Ascending aorta (tissue), 2 donors: ENCODE results near the gene VASH2. TPM values are rescaled to one million over a fixed set of nuclear protein-coding genes. Genes with fewer than 3 reads are reported as not detected.

Experiments
- DNase-seq, 2 donors: peaks; one replicate each; pipeline ENCODE4 v3.0.0-alpha.2; 2019; ENCODE audit warnings: low spot score in 2 of 2
- H3K27ac ChIP-seq, 2 donors: fragments of 200-600 bp; sonication (generic); one replicate each; pipeline ENCODE4 v1.5.1; 2016 to 2017; ENCODE audit warnings: mild to moderate bottlenecking in 1 of 2
- H3K27me3 ChIP-seq: fragments of 200-600 bp; sonication (generic); one replicate; pipeline ENCODE4 v1.5.1; 2017
- H3K36me3 ChIP-seq, 2 donors: fragments of 200-600 bp; sonication (generic); one replicate each; pipeline ENCODE4 v1.5.1; 2016
- H3K4me1 ChIP-seq, 2 donors: fragments of 200-600 bp; sonication (generic); one replicate each; pipeline ENCODE4 v1.5.1; 2016 to 2017; ENCODE audit warnings: mild to moderate bottlenecking in 1 of 2
- H3K4me3 ChIP-seq, 2 donors: fragments of 200-600 bp; sonication (generic); one replicate each; pipeline ENCODE4 v1.5.1; 2016 to 2017; ENCODE audit warnings: mild to moderate bottlenecking in 1 of 2
- H3K9me3 ChIP-seq, 2 donors: fragments of 200-600 bp; sonication (generic); one replicate each; pipeline ENCODE4 v1.5.1; 2016
- CTCF ChIP-seq, 3 experiments: fragments of 200-600 bp in 2 of 3; fragments of 450-650 bp in 1 of 3; sonication (generic) in 2 of 3; IDR thresholded peaks; one replicate each; pipeline ENCODE4 v1.5.1; 2016 to 2019; ENCODE audit warnings: antibody characterized with exemption in 3 of 3, mild to moderate bottlenecking in 1 of 3, moderate library complexity in 1 of 3
- intact Hi-C: fragments of 100-400 bp; cut with DNase I; formaldehyde crosslinking; loops from one replicate; pipeline ENCODE4 v1.15.1; 2023
- total RNA-seq: library from RNA; depleted of rRNA; stranded (reverse); fragments of >200 nt; gene quantifications from one replicate; pipeline ENCODE4 v1.1.0, GENCODE V29; 2016

Gene VASH2
- total RNA-seq, 1 donor from 2014 or later = 0.11 TPM

DNA sequence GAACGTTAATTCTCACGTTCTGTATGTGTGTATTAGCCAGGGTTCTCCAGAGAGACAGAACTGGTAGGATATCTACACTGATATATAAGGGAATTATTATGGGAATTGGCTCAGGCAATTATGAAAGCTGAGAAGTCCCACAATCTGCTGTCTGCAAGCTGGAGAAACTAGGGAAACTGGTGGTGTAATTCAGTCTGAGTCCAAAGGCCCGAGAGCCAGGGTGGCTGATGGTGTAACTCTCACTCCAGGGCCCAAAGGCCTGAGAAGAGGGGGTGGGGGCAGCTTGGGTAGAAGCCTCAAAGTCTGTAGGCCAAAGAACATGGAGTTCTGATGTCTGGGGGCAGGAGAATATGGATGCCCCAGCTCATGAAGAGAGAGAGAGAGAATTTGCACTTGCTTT is 13.3 kb upstream of the VASH2 start:
- Histone ChIP-seq H3K4me3 (no peak overlapping the region), H3K4me1 (no peaks in the 10 kb centered on the region), H3K27me3 (no peaks in the 10 kb centered on the region), H3K36me3 (no peaks in the 10 kb centered on the region), H3K9me3 (no peaks in the 10 kb centered on the region), H3K27ac (no peak overlapping the region)
- TF ChIP-seq CTCF (IDR thresholded peaks at IDR 0.05) = no peak
- no peak for DNase-seq
- intact Hi-C loops = no loop called here

- Histone ChIP-seq H3K9me3 (no peaks in the 10 kb centered on the region), H3K36me3 (no peaks in the 10 kb centered on the region), H3K27me3 (no peaks in the 10 kb centered on the region), H3K4me1 (no peaks in the 10 kb centered on the region), H3K27ac (no peak overlapping the region), H3K4me3 (no peak overlapping the region)
- intact Hi-C loops = no loop called here
- no peak for TF ChIP-seq CTCF (IDR thresholded peaks at IDR 0.05)
- DNase-seq = peak in 1 of 2 donors; percentile 50
Observed at GRCh38 chr1:212938846-212939245, 11.5 kb upstream of the VASH2 start.

- Histone ChIP-seq H3K27me3 (no peaks in the 10 kb centered on the region), H3K27ac (no peak overlapping the region), H3K4me3 (no peak overlapping the region), H3K9me3 (no peaks in the 10 kb centered on the region), H3K36me3 (no peaks in the 10 kb centered on the region), H3K4me1 (no peaks in the 10 kb centered on the region)
- DNase-seq = no peak
- intact Hi-C loops = no loop called here
- no peak for TF ChIP-seq CTCF (IDR thresholded peaks at IDR 0.05)
Observed at GRCh38 chr1:212941452-212941851, 8.9 kb upstream of the VASH2 start.

DNA sequence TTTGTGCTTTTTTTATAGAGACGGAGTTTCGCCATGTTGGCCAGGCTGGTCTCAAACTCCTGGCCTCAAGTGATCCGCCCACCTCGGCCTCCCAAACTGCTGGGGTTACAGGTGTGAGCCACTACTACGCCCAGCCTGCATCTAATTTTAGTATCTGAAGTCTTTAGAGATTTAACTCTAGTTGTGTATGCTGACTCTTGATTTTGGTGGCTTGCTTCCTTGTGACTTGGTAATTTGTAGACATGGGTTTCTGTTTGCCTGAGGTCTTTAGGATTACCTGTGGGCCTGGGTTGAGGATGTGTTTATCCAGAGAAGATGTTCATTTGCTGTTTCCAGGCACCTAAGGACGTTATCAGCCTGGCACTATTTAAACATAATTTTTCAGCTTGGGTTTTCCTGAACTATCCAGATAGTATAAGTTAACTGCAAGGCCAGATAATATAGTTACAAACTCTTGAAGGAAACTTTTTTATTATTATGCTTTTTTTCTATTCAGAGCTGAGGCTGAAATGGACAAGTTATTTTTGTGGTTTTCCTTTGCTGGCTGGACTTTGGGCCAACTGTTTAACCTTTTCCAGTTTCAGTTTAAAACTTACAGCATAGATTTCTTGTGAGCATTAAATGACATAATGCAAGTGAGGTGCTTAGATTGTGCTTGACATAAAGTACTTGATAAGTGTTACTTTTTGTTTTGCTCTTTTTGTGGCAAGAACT is 7.5 kb upstream of the VASH2 start:
- Histone ChIP-seq H3K27me3 (no peaks in the 10 kb centered on the region), H3K9me3 (no peaks in the 10 kb centered on the region), H3K27ac (no peak overlapping the region), H3K36me3 (no peaks in the 10 kb centered on the region), H3K4me3 (no peak overlapping the region), H3K4me1 (no peaks in the 10 kb centered on the region)
- intact Hi-C loops = no loop called here
- no peak for DNase-seq
- TF ChIP-seq CTCF (IDR thresholded peaks at IDR 0.05) = no peak

- no peak for DNase-seq
- no peaks in the 10 kb centered on the region for H3K27me3 ChIP-seq
- intact Hi-C loops = no loop called here
- TF ChIP-seq CTCF (IDR thresholded peaks at IDR 0.05) = no peak
- H3K36me3 ChIP-seq = no peaks in the 10 kb centered on the region
- no peak overlapping the region for H3K4me3 ChIP-seq
- no peaks in the 10 kb centered on the region for H3K9me3 ChIP-seq
- H3K27ac ChIP-seq = no peak overlapping the region
- H3K4me1 ChIP-seq = no peaks in the 10 kb centered on the region
Observed at GRCh38 chr1:212943393-212943710, 7.0 kb upstream of the VASH2 start.
